ENCODE results near the gene ZBTB14. TPM values are rescaled to one million over a fixed set of nuclear protein-coding genes. Genes with fewer than 3 reads are reported as not detected.

The ZBTB14 gene
- total RNA-seq, 1 donor from 2014 or later: 14.3 TPM

- TF ChIP-seq, protein P1, sequence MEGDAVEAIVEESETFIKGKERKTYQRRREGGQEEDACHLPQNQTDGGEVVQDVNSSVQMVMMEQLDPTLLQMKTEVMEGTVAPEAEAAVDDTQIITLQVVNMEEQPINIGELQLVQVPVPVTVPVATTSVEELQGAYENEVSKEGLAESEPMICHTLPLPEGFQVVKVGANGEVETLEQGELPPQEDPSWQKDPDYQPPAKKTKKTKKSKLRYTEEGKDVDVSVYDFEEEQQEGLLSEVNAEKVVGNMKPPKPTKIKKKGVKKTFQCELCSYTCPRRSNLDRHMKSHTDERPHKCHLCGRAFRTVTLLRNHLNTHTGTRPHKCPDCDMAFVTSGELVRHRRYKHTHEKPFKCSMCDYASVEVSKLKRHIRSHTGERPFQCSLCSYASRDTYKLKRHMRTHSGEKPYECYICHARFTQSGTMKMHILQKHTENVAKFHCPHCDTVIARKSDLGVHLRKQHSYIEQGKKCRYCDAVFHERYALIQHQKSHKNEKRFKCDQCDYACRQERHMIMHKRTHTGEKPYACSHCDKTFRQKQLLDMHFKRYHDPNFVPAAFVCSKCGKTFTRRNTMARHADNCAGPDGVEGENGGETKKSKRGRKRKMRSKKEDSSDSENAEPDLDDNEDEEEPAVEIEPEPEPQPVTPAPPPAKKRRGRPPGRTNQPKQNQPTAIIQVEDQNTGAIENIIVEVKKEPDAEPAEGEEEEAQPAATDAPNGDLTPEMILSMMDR (conservative IDR thresholded peaks at IDR 0.05; ENCODE audit: low read depth, low read length): no peak
- DNase-seq (ENCODE audit: low read depth): no peak
- no peak overlapping the region for H3K4me3 ChIP-seq (ENCODE audit: low read depth, low read length)
Measured at GRCh38 chr18:5244941-5245340, 50.6 kb downstream of the ZBTB14 start.

DNA sequence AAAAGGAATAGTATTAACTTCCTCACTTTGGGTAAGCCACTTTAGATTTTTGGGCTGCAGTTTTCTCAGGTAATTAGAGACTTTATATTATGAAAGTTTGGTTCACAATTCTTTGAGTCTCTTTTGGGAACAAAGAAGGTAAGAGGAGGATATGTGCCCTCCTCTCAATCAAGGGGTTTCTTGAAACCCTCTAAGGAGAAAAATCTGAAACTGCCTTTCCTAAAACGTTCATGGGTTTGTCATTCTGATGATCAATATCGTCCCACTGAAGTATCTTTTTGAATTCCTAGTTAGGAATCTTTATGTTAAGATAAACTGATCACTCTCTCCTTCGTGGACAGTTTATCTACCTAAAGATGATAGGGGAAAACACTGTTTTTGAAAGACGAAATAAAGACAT, 56.1 kb downstream of the ZBTB14 start:
- TF ChIP-seq, protein P1 (conservative IDR thresholded peaks at IDR 0.05; ENCODE audit: low read depth, low read length): no peak
- H3K4me3 ChIP-seq (ENCODE audit: low read depth, low read length): peak overlapping the region; percentile 90
- DNase-seq (ENCODE audit: low read depth): no peak

Other genes with a start within 250 kb of the ZBTB14 start
- gene AKAIN1, start 98.5 kb downstream of the ZBTB14 start, total RNA-seq: not detected in 2 replicates
- gene EPB41L3, start 248.3 kb upstream of the ZBTB14 start, total RNA-seq: 51.1 and 79.6 TPM in 2 replicates